ENCODE data around the gene ATG2B. TPM values are rescaled to one million over a fixed set of nuclear protein-coding genes. Genes with fewer than 3 reads are reported as not detected.

ATG2B gene
- total and polyA plus RNA-seq, 2 donors (not counting 3 experiments of a cell fraction or from before 2014, with no cell fraction given): 5.9 to 17.8 TPM

- Histone ChIP-seq H3K27me3 (ENCODE audit: control insufficient read depth in 2 of 2, insufficient read depth in 2 of 2, low read length in 2 of 2) (no peaks in the 10 kb centered on the region), H3K79me2 (ENCODE audit: control insufficient read depth, insufficient read depth, low read length) (no peaks in the 10 kb centered on the region), H3K27ac (ENCODE audit: insufficient read depth, low read depth, low read length) (no peak overlapping the region), H3K4me2 (ENCODE audit: insufficient read depth, low read length) (no peak overlapping the region), H3K9ac (replicated peaks; ENCODE audit: extremely low read depth, insufficient read depth, low read length) (no peak overlapping the region), H3K4me3 (replicated peaks in 1 of 3; ENCODE audit: insufficient read depth in 1 of 3, low read depth in 1 of 3, low read length in 3 of 3) (no peak overlapping the region), H3K4me1 (ENCODE audit: control insufficient read depth, extremely low read depth, insufficient read depth, low read length) (no peaks in the 10 kb centered on the region), H3K9me3 (replicated peaks; ENCODE audit: control insufficient read depth, insufficient read depth, low read length) (no peaks in the 10 kb centered on the region), H3K9me1 (replicated peaks; ENCODE audit: control insufficient read depth, extremely low read depth, insufficient read depth, low read length) (no peaks in the 10 kb centered on the region), H3K36me3 (ENCODE audit: control insufficient read depth in 2 of 2, extremely low read depth in 1 of 2, insufficient read depth in 2 of 2, low read length in 2 of 2) (peaks cover 2 to 3% of the 10 kb centered on the region in 2 experiments), H2AFZ (ENCODE audit: low read depth, low read length) (no peak overlapping the region), H4K20me1 (replicated peaks; ENCODE audit: control insufficient read depth, extremely low read depth, insufficient read depth, low read length) (no peaks in the 10 kb centered on the region)
- no peak for DNase-seq (ENCODE audit: low read depth, low spot score)
- TF ChIP-seq FOS (IDR thresholded peaks at IDR 0.05; ENCODE audit: borderline replicate concordance, insufficient read depth, low read length) (no peak), EZH2 (IDR thresholded peaks at IDR 0.05; ENCODE audit: borderline replicate concordance, low read depth, low read length, severe bottlenecking) (no peak), POLR2AphosphoS5 (IDR thresholded peaks at IDR 0.05; ENCODE audit: insufficient read depth, low read depth, low read length) (no peak), POLR2A (IDR thresholded peaks at IDR 0.05; ENCODE audit: low read depth, low read length) (no peak), MAX (IDR thresholded peaks at IDR 0.05; ENCODE audit: insufficient read depth, insufficient read length) (no peak), JUN (IDR thresholded peaks at IDR 0.05; ENCODE audit: borderline replicate concordance, insufficient read depth, insufficient read length, low read depth) (no peak), GATA2 (IDR thresholded peaks at IDR 0.05; ENCODE audit: insufficient read depth, insufficient read length, low read depth, low read length) (no peak), MYC (IDR thresholded peaks at IDR 0.05; ENCODE audit: low read depth, low read length) (no peak)
- TF ChIP-seq, protein P1, sequence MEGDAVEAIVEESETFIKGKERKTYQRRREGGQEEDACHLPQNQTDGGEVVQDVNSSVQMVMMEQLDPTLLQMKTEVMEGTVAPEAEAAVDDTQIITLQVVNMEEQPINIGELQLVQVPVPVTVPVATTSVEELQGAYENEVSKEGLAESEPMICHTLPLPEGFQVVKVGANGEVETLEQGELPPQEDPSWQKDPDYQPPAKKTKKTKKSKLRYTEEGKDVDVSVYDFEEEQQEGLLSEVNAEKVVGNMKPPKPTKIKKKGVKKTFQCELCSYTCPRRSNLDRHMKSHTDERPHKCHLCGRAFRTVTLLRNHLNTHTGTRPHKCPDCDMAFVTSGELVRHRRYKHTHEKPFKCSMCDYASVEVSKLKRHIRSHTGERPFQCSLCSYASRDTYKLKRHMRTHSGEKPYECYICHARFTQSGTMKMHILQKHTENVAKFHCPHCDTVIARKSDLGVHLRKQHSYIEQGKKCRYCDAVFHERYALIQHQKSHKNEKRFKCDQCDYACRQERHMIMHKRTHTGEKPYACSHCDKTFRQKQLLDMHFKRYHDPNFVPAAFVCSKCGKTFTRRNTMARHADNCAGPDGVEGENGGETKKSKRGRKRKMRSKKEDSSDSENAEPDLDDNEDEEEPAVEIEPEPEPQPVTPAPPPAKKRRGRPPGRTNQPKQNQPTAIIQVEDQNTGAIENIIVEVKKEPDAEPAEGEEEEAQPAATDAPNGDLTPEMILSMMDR (IDR thresholded peaks at IDR 0.05; ENCODE audit: extremely low read depth in 1 of 2, insufficient read depth in 1 of 2, low read depth in 1 of 2, low read length in 2 of 2): no peak
- CTCF ChIA-PET: no interaction called here
- BruUV-seq (replicated peaks): no TSS peak
- intact Hi-C loops (cut with micrococcal nuclease): no loop called here
- dilution Hi-C loops (cut with MboI; ENCODE audit: extremely low pct_ligation_motif_present, low sequenced_read_pairs): no loop called here
- POLR2A ChIA-PET: no interaction called here
- no peak for FAIRE-seq
Observed at GRCh38 chr14:96338551-96338950, 24.6 kb downstream of the ATG2B start.

Data from endothelial cell of umbilical vein (primary cell).